Measurements from ENCODE around the gene ABCC1. TPM values are rescaled to one million over a fixed set of nuclear protein-coding genes. Genes with fewer than 3 reads are reported as not detected.

Gene ABCC1
- 65.7 and 66.8 TPM in 2 replicates for total RNA-seq (2021; fragmentation: NEBNext Ultra II Directional; extraction: Animal tissue kit (Norgen Biotek cat#: 25700))
- polyA plus RNA-seq (2011; rRNA removed) = 42.6 and 73.9 TPM in 2 replicates
- polyA plus RNA-seq (2011; cell fraction: cytosol; rRNA removed) = 25.1 TPM
- polyA plus RNA-seq (2011; cell fraction: nucleus; rRNA removed) = 102 TPM
- 54.4 to 58.9 TPM (median 57.1 TPM) in 4 replicates for polyA plus RNA-seq (2012, experiment 1 of 2)
- polyA plus RNA-seq (2012, experiment 2 of 2) = 24.2 TPM
- 67.0 TPM for polyA plus RNA-seq (2013, experiment 1 of 2)
- polyA plus RNA-seq (2013, experiment 2 of 2) = 55.1 TPM
- 121 and 123 TPM in 2 replicates for polyA minus RNA-seq (2011; rRNA and poly(A)+ RNA removed)
- polyA minus RNA-seq (2011; cell fraction: cytosol; rRNA and poly(A)+ RNA removed) = 62.4 TPM
- 75.8 TPM for polyA minus RNA-seq (2011; cell fraction: nucleus; rRNA and poly(A)+ RNA removed)
- long read RNA-seq, experiment 1, partial matches to known transcripts = 38 of 42 reads
- long read RNA-seq, experiment 1, other reads (novel, unspliced or antisense) = 4 of 42 reads
- long read RNA-seq, experiment 2, partial matches to known transcripts = 1 of 1 reads
- long read RNA-seq, experiment 2, other reads (novel, unspliced or antisense) = 0 of 1 reads

GRCh38 chr16:15949210-15950160 is at the start of gene ABCC1:
ABCC1 (plus strand) TSS chr16:15949616; CDS start chr16:15949752, 136 bp downstream.
- DNase-seq (ENCODE audit: low read depth in 1 of 2, low spot score in 2 of 2) = peak in 1 of 2 experiments; percentile 68
- Histone ChIP-seq H3K14ac (ENCODE audit: insufficient read length) (no peak within 1 kb of the TSS), H3K4ac (replicated peaks; ENCODE audit: insufficient read length, low read depth, low read length) (no peak within 1 kb of the TSS), H3K23ac (ENCODE audit: insufficient read length) (no peak within 1 kb of the TSS), H3K36me3 (ENCODE audit: control insufficient read depth in 2 of 4, insufficient read depth in 4 of 4, low read length in 3 of 4) (no peaks in the 10 kb centered on the region), H3K9me3 (ENCODE audit: insufficient read depth in 2 of 2, low read depth in 1 of 2, low read length in 1 of 2) (no peaks in the 10 kb centered on the region), H2AFZ (ENCODE audit: low read length) (peak within 1 kb of the TSS; percentile 64), H2BK12ac (ENCODE audit: low read depth, low read length) (peak within 1 kb of the TSS; percentile 68; the same call in 1 of the 2 replicates), H4K20me1 (replicated peaks in 1 of 2; ENCODE audit: control insufficient read depth in 1 of 2, insufficient read depth in 2 of 2, low read length in 2 of 2) (peaks cover 4 to 12% of the 10 kb centered on the region in 2 experiments), H3K4me2 (ENCODE audit: insufficient read depth in 1 of 2, low read depth in 2 of 2, low read length in 2 of 2) (peak within 1 kb of the TSS; percentile 88 to 96), H3K18ac (ENCODE audit: extremely low read depth, low read length) (peak within 1 kb of the TSS; percentile 72), H2AK5ac (ENCODE audit: low read depth, low read length) (peak within 1 kb of the TSS; percentile 91), H2BK5ac (ENCODE audit: low read depth, low read length) (0 out of 2 replicates have a peak within 1 kb of the TSS, but pooled peaks have one; percentile 24), H3K4me1 (replicated peaks in 1 of 4; ENCODE audit: control insufficient read depth in 3 of 4, insufficient read depth in 4 of 4, low read length in 3 of 4) (peaks cover 0 to 7% (median 1%) of the 10 kb centered on the region in 4 experiments; a peak in 2 of 7 replicates), H3K9ac (replicated peaks in 1 of 4; ENCODE audit: extremely low read depth in 1 of 4, low read depth in 3 of 4, low read length in 3 of 4) (peak within 1 kb of the TSS; percentile 52 to 96 (median 76)), H2BK120ac (replicated peaks; ENCODE audit: low read depth, low read length) (peak within 1 kb of the TSS; percentile 73), H3K79me2 (ENCODE audit: control insufficient read depth in 1 of 2, insufficient read depth in 2 of 2, low read length in 2 of 2) (peaks cover 39 to 54% of the 10 kb centered on the region in 2 experiments), H4K91ac (replicated peaks; ENCODE audit: insufficient read length, low read length) (peak within 1 kb of the TSS; percentile 59), H3K4me3 (ENCODE audit: extremely low read depth in 1 of 4, insufficient read depth in 2 of 4, low read depth in 3 of 4, low read length in 4 of 4) (peak within 1 kb of the TSS; percentile 58 to 89 (median 80)), H2BK15ac (ENCODE audit: low read length) (no peak within 1 kb of the TSS), H4K5ac (ENCODE audit: insufficient read length, low read depth, low read length) (no peak within 1 kb of the TSS), H2BK20ac (ENCODE audit: low read length) (peak within 1 kb of the TSS; percentile 48; the same call in 1 of the 2 replicates), H3K27ac (ENCODE audit: low read depth, low read length) (peak within 1 kb of the TSS; percentile 51), H3K27me3 (replicated peaks in 1 of 4; ENCODE audit: control insufficient read depth in 3 of 4, extremely low read depth in 1 of 4, insufficient read depth in 3 of 4, low read length in 3 of 4) (no peaks in the 10 kb centered on the region), H3K56ac (replicated peaks; ENCODE audit: insufficient read length, low read depth, low read length) (no peak within 1 kb of the TSS), H3K23me2 (ENCODE audit: low read depth, low read length) (peaks cover 14% of the 10 kb centered on the region), H4K8ac (ENCODE audit: extremely low read depth, insufficient read depth, low read length) (peak within 1 kb of the TSS; percentile 81), H3K79me1 (ENCODE audit: low read depth, low read length) (peaks cover 8% of the 10 kb centered on the region)
- ChIA-PET POLR2A (ENCODE audit: partially characterized antibody) (interaction anchor here (0.9 to 1.6 kb wide), 8 partner anchors 10 to 128 kb away, joined by 3 to 12 read pairs (median 4); partner anchors contain the start of gene MYH11), CTCF (ENCODE audit: partially characterized antibody) (interaction anchor here (0.7 to 2.9 kb wide), 2 partner anchors 10 to 49 kb away, joined by 4 to 10 read pairs; no protein-coding TSS in a partner anchor)
- WGBS, 2 experiments (ENCODE audit: extremely low coverage in 1 of 2, insufficient coverage in 1 of 2, insufficient read length in 1 of 2, insufficient replicate concordance in 2 of 2, low coverage in 1 of 2, low lambda C conversion rate in 2 of 2, missing lambda C conversion rate in 1 of 2) = 3% methylated on average over 22 of the region's 112 CpGs; no CpG with 5 or more reads in 1 of the 2 experiments
- FAIRE-seq = no peak
- peak; percentile 63; the same call in 1 of the 2 replicates for TF ChIP-seq RBBP5 (IDR thresholded peaks at IDR 0.05; ENCODE audit: borderline replicate concordance, low read depth, low read length)
- peak in 1 of 3 experiments; percentile 25; a peak in 1 of 4 replicates for TF ChIP-seq CTCF (IDR thresholded peaks at IDR 0.05; ENCODE audit: control extremely low read depth in 1 of 3, insufficient read depth in 1 of 3, low read depth in 1 of 3, low read length in 3 of 3)
- TF ChIP-seq PHF8 (conservative IDR thresholded peaks at IDR 0.05; ENCODE audit: low read depth, low read length) = peak; percentile 28; the same call in 1 of the 2 replicates
